Thymus (tissue), 11 donors: ENCODE measurements around the gene MAEA. TPM values are rescaled to one million over a fixed set of nuclear protein-coding genes. Genes with fewer than 3 reads are reported as not detected.
"Not testable (repeated sequence)": the region's sequence is repeated elsewhere in the genome, so short reads cannot be mapped to it uniquely, and the experiment has no call there.

Experiments
- DNase-seq, 9 donors: peaks; one replicate each; pipeline ENCODE4 v3.0.0-alpha.2; 2013; ENCODE audit warnings: low spot score in 9 of 9, low read depth in 6 of 9, missing footprints in 1 of 9
- H3K27ac ChIP-seq, 2 donors: one replicate each; pipeline ENCODE4 v1.5.1; 2013; ENCODE audit warnings: control low read depth in 1 of 2, low read depth in 1 of 2, low read length in 1 of 2, mild to moderate bottlenecking in 1 of 2, moderate library complexity in 1 of 2
- H3K27me3 ChIP-seq, 2 donors: one replicate each; pipeline ENCODE4 v1.5.1; 2013; ENCODE audit warnings: low read length in 1 of 2; ENCODE audit not compliant: control insufficient read depth in 2 of 2, insufficient read depth in 1 of 2
- H3K36me3 ChIP-seq, 2 donors: one replicate each; pipeline ENCODE4 v1.5.1; 2013; ENCODE audit warnings: low read length in 1 of 2, mild to moderate bottlenecking in 1 of 2, moderate library complexity in 1 of 2; ENCODE audit not compliant: control insufficient read depth in 2 of 2, insufficient read depth in 2 of 2
- H3K4me1 ChIP-seq, 2 donors: one replicate each; pipeline ENCODE4 v1.5.1; 2013; ENCODE audit warnings: low read length in 2 of 2; ENCODE audit not compliant: control insufficient read depth in 2 of 2, insufficient read depth in 2 of 2
- H3K4me3 ChIP-seq, 2 donors: one replicate each; pipeline ENCODE4 v1.5.1; 2013; ENCODE audit warnings: low read length in 2 of 2, control low read depth in 1 of 2, mild to moderate bottlenecking in 1 of 2
- H3K9me3 ChIP-seq, 2 donors: one replicate each; pipeline ENCODE4 v1.5.1; 2013; ENCODE audit warnings: low read length in 1 of 2, mild to moderate bottlenecking in 1 of 2; ENCODE audit not compliant: control insufficient read depth in 2 of 2, insufficient read depth in 1 of 2
- WGBS: extraction: QIAGEN DNeasy Blood & Tissue Kit; methylation state at CpG from one replicate; pipeline ENCODE4 v1.1.7; 2013; 5-methylcytosine and 5-hydroxymethylcytosine counted together
- polyA plus RNA-seq: library from polyadenylated mRNA; stranded (reverse); fragments of 200-250 nt; gene quantifications from one replicate; pipeline ENCODE4 v1.2.3, GENCODE V29; 2013
- total RNA-seq: library from RNA; stranded (reverse); fragments of 120-200 nt; gene quantifications from one replicate; pipeline ENCODE4 v1.2.4, GENCODE V29; 2013
- donor health status: healthy.

MAEA gene
- total and polyA plus RNA-seq, 2 donors = 45.4 to 113 TPM

GRCh38 chr4:1331591-1332353, 42.1 kb downstream of the MAEA start:
- Histone ChIP-seq H3K9me3 (peaks cover 0 to 7% of the 10 kb centered on the region in 2 donors), H3K4me1 (peaks cover 33 to 56% of the 10 kb centered on the region in 2 donors), H3K27ac (no peak overlapping the region), H3K4me3 (no peak overlapping the region), H3K36me3 (peaks cover 59 to 67% of the 10 kb centered on the region in 2 donors), H3K27me3 (no peaks in the 10 kb centered on the region)
- 95% methylated on average over 21 of the region's 21 CpGs for WGBS
- no peak for DNase-seq

GRCh38 chr4:1332686-1333085, 43.0 kb downstream of the MAEA start:
- DNase-seq = no peak
- peaks cover 61 to 69% of the 10 kb centered on the region in 2 donors for H3K36me3 ChIP-seq
- H3K27me3 ChIP-seq = no peaks in the 10 kb centered on the region
- peaks cover 0 to 7% of the 10 kb centered on the region in 2 donors for H3K9me3 ChIP-seq
- H3K4me3 ChIP-seq = no peak overlapping the region
- 98% methylated on average over 13 of the region's 13 CpGs for WGBS
- peaks cover 26 to 47% of the 10 kb centered on the region in 2 donors for H3K4me1 ChIP-seq
- H3K27ac ChIP-seq = no peak overlapping the region

- WGBS = 90% methylated on average over 8 of the region's 8 CpGs
- Histone ChIP-seq H3K4me3 (no peak overlapping the region), H3K4me1 (peaks cover 24 to 42% of the 10 kb centered on the region in 2 donors), H3K36me3 (peaks cover 61 to 69% of the 10 kb centered on the region in 2 donors), H3K27me3 (no peaks in the 10 kb centered on the region), H3K27ac (no peak overlapping the region), H3K9me3 (peaks cover 0 to 7% of the 10 kb centered on the region in 2 donors)
- no peak for DNase-seq
Measured at GRCh38 chr4:1333256-1333655, 43.6 kb downstream of the MAEA start.

- not testable (repeated sequence) for H3K4me3 ChIP-seq, H3K27ac ChIP-seq, H3K9me3 ChIP-seq, DNase-seq, H3K27me3 ChIP-seq
- Histone ChIP-seq H3K4me1 (peaks cover 19 to 34% of the 10 kb centered on the region in 2 donors), H3K36me3 (peaks cover 60 to 69% of the 10 kb centered on the region in 2 donors)
- WGBS = 68% methylated on average over 12 of the region's 12 CpGs
Measured at GRCh38 chr4:1333851-1334578, 44.3 kb downstream of the MAEA start.

- Histone ChIP-seq H3K4me3 (no peak overlapping the region), H3K9me3 (peaks cover 1% of the 10 kb centered on the region in 2 donors), H3K4me1 (peaks cover 14 to 29% of the 10 kb centered on the region in 2 donors), H3K27ac (no peak overlapping the region), H3K36me3 (peaks cover 60 to 69% of the 10 kb centered on the region in 2 donors), H3K27me3 (no peaks in the 10 kb centered on the region)
- WGBS = 86% methylated on average over 6 of the region's 6 CpGs
- no peak for DNase-seq
Measured at GRCh38 chr4:1334579-1334895, 44.8 kb downstream of the MAEA start.

GRCh38 chr4:1335193-1335883, 45.6 kb downstream of the MAEA start:
- H3K9me3 ChIP-seq, DNase-seq, H3K27me3 ChIP-seq, H3K4me3 ChIP-seq: not testable (repeated sequence)
- WGBS = 94% methylated on average over 4 of the region's 4 CpGs
- H3K36me3 ChIP-seq = peaks cover 65 to 73% of the 10 kb centered on the region in 2 donors
- H3K27ac ChIP-seq = peak overlapping the region in 1 of 2 donors; percentile 27
- peaks cover 8 to 21% of the 10 kb centered on the region in 2 donors for H3K4me1 ChIP-seq

- Histone ChIP-seq H3K9me3 (peaks cover 1 to 4% of the 10 kb centered on the region in 2 donors), H3K27ac (no peak overlapping the region), H3K27me3 (no peaks in the 10 kb centered on the region), H3K4me3 (no peak overlapping the region), H3K4me1 (peaks cover 6 to 13% of the 10 kb centered on the region in 2 donors), H3K36me3 (peaks cover 70 to 80% of the 10 kb centered on the region in 2 donors)
- WGBS = 96% methylated on average over 7 of the region's 7 CpGs
- no peak for DNase-seq
Measured at GRCh38 chr4:1336088-1336491, 46.4 kb downstream of the MAEA start.

- H3K4me3 ChIP-seq = no peak overlapping the region
- WGBS = 95% methylated on average over 11 of the region's 11 CpGs
- peaks cover 0 to under 1% of the 10 kb centered on the region in 2 donors for H3K4me1 ChIP-seq
- H3K27me3 ChIP-seq = no peaks in the 10 kb centered on the region
- H3K9me3 ChIP-seq = peaks cover 1 to 5% of the 10 kb centered on the region in 2 donors
- peaks cover 71 to 78% of the 10 kb centered on the region in 2 donors for H3K36me3 ChIP-seq
- DNase-seq = no peak
- no peak overlapping the region for H3K27ac ChIP-seq
Measured at GRCh38 chr4:1337376-1337831, 47.7 kb downstream of the MAEA start.
